Measurements from ENCODE around the gene TARBP1.

- TF ChIP-seq CTCF (IDR thresholded peaks at IDR 0.05; ENCODE audit: poor library complexity, severe bottlenecking), result no peak
- no peak for TF ChIP-seq POLR2AphosphoS5 (IDR thresholded peaks at IDR 0.05)
- no peak for TF ChIP-seq EZH2 (IDR thresholded peaks at IDR 0.05; ENCODE audit: borderline replicate concordance, insufficient read depth, low read length, poor library complexity, severe bottlenecking)
- no peak for TF ChIP-seq TAF1 (IDR thresholded peaks at IDR 0.05; ENCODE audit: low read depth)
- TF ChIP-seq SMC3 (conservative IDR thresholded peaks at IDR 0.05; ENCODE audit: poor library complexity), result no peak
Measured at GRCh38 chr1:234489698-234490077, 10.7 kb upstream of the TARBP1 start.
